Hepatocyte (in vitro differentiated cells): ENCODE measurements around the gene TCL1B.

Source experiments
- EZH2 ChIP-seq: fragments of 200-600 bp; sonication (generic); IDR thresholded peaks from 2 replicates; pipeline ENCODE4 v1.6.1; 2016; ENCODE audit warnings: antibody characterized with exemption, mild to moderate bottlenecking, borderline replicate concordance
- EZH2phosphoT487 ChIP-seq: fragments of 200-600 bp; sonication (generic); IDR thresholded peaks from one replicate; pipeline ENCODE4 v1.6.1; 2018; ENCODE audit warnings: antibody characterized with exemption, mild to moderate bottlenecking, low read depth, moderate library complexity; ENCODE audit not compliant: unreplicated experiment, severe bottlenecking
- TF ChIP-seq, protein P1 (sequence below): fragments of 200-600 bp; sonication (generic); IDR thresholded peaks from 2 replicates; pipeline ENCODE4 v1.5.1; 2016; ENCODE audit warnings: antibody characterized with exemption, mild to moderate bottlenecking; ENCODE audit not compliant: poor library complexity

DNA sequence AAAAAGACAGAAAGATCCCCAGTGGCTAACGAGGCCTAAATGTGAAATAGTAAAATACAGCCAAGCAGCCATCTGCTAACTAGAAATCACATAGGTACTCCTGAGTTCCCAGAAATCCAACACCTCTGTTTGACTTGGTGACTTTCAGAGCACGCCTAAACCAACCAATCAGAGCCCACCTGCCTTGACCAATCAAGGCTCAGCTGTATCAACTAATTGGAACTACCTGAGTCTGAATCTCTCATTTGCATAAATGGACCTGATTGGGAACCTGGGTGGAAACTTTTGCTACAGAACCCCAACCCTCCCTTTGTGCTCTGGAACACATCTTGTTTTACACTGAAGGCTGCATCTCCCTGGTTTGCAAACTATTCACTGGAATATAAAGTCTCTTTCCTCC lies 5.1 kb upstream of the TCL1B start:
- TF ChIP-seq EZH2 (no peak), EZH2phosphoT487 (no peak)
- TF ChIP-seq, protein P1, sequence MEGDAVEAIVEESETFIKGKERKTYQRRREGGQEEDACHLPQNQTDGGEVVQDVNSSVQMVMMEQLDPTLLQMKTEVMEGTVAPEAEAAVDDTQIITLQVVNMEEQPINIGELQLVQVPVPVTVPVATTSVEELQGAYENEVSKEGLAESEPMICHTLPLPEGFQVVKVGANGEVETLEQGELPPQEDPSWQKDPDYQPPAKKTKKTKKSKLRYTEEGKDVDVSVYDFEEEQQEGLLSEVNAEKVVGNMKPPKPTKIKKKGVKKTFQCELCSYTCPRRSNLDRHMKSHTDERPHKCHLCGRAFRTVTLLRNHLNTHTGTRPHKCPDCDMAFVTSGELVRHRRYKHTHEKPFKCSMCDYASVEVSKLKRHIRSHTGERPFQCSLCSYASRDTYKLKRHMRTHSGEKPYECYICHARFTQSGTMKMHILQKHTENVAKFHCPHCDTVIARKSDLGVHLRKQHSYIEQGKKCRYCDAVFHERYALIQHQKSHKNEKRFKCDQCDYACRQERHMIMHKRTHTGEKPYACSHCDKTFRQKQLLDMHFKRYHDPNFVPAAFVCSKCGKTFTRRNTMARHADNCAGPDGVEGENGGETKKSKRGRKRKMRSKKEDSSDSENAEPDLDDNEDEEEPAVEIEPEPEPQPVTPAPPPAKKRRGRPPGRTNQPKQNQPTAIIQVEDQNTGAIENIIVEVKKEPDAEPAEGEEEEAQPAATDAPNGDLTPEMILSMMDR, result no peak
